Liver (tissue), 3 donors: Measurements from ENCODE around the gene RAD51B.

Experiments used
- ATF3 ChIP-seq: IDR thresholded peaks from 2 replicates; pipeline ENCODE4 v1.6.1; 2016; ENCODE audit warnings: antibody characterized with exemption
- CTCF ChIP-seq: fragments of 150-350 bp; IDR thresholded peaks from 2 replicates; pipeline ENCODE4 v1.5.1; 2017; ENCODE audit warnings: improper control_type of control experiment, low read depth, low read length; ENCODE audit not compliant: missing input control
- GABPA ChIP-seq, 2 donors: IDR thresholded peaks in 1 of 2; conservative IDR thresholded peaks in 1 of 2; 2 replicates each; pipeline ENCODE4 v1.6.1; 2016; ENCODE audit warnings: antibody characterized with exemption in 2 of 2, mild to moderate bottlenecking in 1 of 2, moderate library complexity in 1 of 2
- HNF4A ChIP-seq, 2 donors: conservative IDR thresholded peaks; 2 replicates each; pipeline ENCODE4 v1.6.1; 2016; ENCODE audit warnings: antibody characterized with exemption in 2 of 2, mild to moderate bottlenecking in 2 of 2
- MAX ChIP-seq: IDR thresholded peaks from 2 replicates; pipeline ENCODE4 v1.6.1; 2016; ENCODE audit warnings: antibody characterized with exemption
- NR2F2 ChIP-seq: IDR thresholded peaks from 2 replicates; pipeline ENCODE4 v1.6.1; 2016; ENCODE audit warnings: antibody characterized with exemption
- RAD21 ChIP-seq, 2 donors: IDR thresholded peaks; 2 replicates each; pipeline ENCODE4 v1.6.1; 2016; ENCODE audit warnings: antibody characterized with exemption in 2 of 2, mild to moderate bottlenecking in 2 of 2
- REST ChIP-seq: IDR thresholded peaks from 2 replicates; pipeline ENCODE4 v1.6.1; 2016; ENCODE audit warnings: antibody characterized with exemption, mild to moderate bottlenecking
- RXRA ChIP-seq, 2 donors: IDR thresholded peaks; 2 replicates each; pipeline ENCODE4 v1.6.1; 2017 to 2018; ENCODE audit warnings: antibody characterized with exemption in 2 of 2, mild to moderate bottlenecking in 1 of 2
- TAF1 ChIP-seq: conservative IDR thresholded peaks from 2 replicates; pipeline ENCODE4 v1.6.1; 2016; ENCODE audit warnings: antibody characterized with exemption, mild to moderate bottlenecking
- YY1 ChIP-seq: IDR thresholded peaks from 2 replicates; pipeline ENCODE4 v1.6.1; 2016; ENCODE audit warnings: antibody characterized with exemption, mild to moderate bottlenecking
- donor health status: healthy.
- donor health status: healthy.

- TF ChIP-seq RAD21 (IDR thresholded peaks at IDR 0.05) (no peak), CTCF (no peak), YY1 (no peak), ATF3 (no peak), REST (no peak), HNF4A (conservative IDR thresholded peaks at IDR 0.05) (no peak), TAF1 (no peak), GABPA (IDR thresholded peaks at IDR 0.05 in 1 of 2, conservative IDR thresholded peaks at IDR 0.05 in 1 of 2) (no peak), NR2F2 (no peak), RXRA (IDR thresholded peaks at IDR 0.05) (no peak), MAX (no peak)
Measured at GRCh38 chr14:68708343-68708742, 888.8 kb downstream of the RAD51B start.
